Pons (tissue), 1 donor: ENCODE data around the gene CELA2B.
"Not testable (repeated sequence)": the region's sequence is repeated elsewhere in the genome, so short reads cannot be mapped to it uniquely, and the experiment has no call there.

Experiments used
- DNase-seq: peaks from one replicate; pipeline ENCODE4 v3.0.0-alpha.2; 2016; ENCODE audit warnings: low spot score

CELA2B gene

DNA sequence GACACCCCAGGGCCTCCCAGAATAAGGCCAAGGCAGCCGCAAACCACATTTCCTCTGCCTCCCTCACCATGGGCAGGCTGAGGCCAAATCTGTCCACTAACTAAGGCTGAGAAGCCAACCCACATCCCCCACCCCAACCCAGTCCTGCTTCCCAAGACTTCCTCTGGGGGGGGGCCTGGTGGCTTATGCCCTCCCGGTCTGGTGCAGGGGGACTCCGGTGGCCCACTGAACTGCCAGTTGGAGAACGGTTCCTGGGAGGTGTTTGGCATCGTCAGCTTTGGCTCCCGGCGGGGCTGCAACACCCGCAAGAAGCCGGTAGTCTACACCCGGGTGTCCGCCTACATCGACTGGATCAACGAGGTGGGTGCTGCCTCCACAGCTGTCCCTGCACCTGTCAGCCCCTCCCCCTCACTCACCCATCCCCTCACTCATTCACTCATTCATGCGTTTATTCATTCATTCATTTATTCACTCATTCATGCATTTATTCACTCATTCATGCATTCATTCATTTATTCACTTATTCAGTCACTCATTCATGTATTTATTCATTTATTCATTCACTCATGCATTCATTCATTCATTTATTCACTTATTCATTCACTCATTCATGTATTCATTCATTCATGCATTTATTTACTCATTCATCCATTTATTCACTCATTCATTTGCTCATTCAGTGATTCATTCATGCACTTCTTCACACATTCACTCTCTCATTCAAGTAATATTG is 30.3 kb upstream of the CELA2B start:
- DNase-seq, result no peak

DNA sequence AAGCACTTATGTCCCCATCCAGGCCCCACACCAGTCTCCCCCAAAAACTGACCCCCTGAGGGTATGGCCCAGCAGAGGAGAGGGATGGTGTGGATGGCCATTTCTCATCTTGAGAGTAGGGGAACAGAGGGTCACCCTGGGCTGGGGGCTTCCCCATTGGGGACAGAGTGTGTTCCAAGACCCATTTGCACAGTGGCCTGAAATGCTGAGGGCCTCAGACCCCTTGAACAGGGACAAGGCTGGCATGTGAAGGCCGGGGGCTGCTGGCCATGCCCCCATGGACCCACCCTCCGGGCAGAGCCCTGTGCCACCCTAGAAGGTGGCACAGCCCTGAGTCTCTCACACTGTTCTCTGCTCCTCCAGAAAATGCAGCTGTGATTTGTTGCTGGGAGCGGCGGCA is 29.7 kb upstream of the CELA2B start:
- DNase-seq, result no peak

DNA sequence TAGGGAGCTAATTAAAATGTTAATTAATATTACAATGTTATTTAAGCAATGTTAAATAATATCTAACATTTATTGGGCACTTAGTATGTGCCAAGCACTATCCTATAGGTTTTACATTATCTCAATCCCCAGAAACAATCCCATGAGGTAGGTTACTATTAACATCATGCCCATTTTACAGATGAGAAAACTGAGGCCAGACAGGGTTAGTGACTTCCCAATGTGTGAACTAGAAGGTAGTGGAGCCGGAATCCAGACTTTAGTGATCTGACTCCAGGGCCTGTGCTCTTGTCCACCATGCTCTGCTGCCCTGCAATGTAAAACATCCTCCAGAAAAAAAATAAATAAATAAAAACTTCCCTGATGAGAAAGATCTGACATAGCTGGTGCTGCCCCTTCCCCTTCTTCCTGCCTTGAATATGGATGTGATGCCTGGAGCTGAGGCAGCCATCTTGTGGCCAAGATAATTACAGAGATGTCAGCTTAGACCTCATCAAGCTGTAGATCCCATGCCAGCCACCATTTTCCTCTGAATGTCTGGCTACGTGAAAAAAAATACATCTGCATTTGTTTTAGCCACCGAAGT is 26.9 kb upstream of the CELA2B start:
- no peak for DNase-seq

DNA sequence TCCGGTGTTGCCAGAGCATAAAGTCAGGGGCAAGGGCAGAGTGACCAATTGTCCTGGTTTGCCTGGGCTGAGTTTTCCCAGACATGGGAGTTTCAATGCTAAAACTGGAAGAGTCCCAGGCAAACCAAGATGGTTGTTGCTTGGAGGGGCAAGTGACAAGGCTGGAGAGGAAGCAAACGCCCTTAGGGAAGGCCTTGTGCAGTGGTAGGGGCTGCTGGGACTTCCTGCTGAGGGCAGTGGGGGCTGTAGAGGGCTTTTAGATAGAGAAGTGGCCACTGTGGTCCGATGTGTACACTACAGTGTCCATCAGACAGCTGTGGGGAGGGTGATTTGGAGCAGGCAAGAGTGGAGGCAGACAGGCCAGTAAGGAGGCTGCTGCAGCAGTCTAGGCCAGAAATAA is 26.3 kb upstream of the CELA2B start:
- DNase-seq, result no peak

DNA sequence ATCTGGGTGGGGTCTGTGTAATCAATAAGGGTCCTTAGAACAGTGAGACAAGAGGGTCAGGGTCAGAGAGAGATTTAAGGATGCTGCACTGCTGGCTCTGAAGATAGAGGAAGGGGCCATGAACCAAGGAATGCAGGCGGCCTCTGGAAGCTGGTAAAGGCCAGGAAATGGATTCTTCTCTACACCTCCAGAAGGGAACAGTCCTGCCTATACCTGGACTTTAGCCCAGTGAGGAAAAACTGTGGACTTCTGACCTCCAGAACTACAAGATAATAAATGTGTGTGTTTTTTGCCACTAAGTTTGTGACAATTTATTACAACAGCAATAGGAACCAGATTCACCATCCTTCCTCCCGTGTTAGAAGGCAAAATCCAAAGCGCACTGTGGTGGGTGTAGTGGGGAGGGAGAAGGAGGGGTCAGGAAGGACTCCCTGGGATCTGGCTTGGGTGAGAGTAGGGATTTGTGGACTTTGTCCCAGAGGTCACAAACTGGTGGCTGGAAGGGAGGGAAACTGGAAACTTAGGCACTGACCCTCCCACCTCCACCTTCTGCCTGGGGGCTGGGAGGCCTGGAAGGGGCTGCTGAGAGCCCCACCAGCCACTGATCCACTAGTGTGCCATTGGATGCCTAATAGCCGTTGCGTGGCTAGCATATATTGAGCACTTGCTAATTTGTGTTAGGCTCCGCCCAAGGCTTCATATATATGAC is 24.7 kb upstream of the CELA2B start:
- DNase-seq, result no peak

DNA sequence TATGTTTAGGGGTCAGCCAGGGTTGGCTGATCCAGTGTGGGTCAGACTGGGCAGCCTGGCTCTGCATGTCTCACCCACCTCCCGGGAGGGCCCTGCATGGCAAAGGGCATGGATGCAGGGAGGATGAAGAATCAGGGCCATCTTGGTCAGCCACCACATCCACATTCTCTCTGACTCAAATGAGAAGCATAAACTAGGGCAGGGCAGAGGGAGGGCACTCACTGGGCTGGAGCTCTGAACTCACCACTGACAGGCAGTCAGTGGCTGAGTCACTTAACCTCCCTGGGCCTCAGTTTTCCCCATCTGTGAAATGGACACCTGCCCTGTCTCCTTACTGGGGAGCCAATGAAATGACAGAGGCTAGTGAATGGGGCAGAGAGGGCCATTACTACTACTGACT is 23.7 kb upstream of the CELA2B start:
- no peak for DNase-seq

DNA sequence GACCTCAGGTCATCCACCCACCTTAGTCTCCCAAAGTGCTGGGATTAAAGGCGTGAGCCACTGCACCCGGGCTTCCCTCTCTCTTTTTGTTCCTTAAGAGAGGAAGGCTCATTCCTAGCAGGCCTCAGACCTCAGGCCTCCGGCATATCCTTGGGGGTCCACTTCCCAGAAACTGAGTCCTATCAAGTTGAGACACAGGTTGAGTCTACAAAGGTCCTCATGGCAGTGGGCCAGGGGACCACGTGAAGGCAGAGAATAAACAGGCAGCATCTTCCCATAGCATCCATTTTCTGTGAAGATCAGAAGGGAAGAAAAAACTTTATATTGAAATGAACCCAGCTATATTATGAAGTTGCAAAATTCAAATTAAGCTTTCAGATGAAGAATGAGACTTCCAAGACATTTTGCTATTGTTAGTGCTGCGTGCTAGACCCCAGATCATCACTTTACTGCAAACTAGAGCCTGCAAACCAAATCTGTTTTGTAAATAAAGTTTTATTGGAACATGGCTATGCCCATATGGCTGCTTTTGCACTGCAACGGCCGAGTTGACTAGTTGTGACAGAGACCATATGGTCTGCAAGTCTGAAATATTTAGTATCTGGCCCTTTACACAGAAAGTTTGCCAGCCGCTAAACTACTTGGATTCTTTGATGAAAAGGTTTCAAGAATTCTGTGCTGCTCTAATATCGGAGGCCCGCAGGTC is 22.9 kb upstream of the CELA2B start:
- no peak for DNase-seq

DNA sequence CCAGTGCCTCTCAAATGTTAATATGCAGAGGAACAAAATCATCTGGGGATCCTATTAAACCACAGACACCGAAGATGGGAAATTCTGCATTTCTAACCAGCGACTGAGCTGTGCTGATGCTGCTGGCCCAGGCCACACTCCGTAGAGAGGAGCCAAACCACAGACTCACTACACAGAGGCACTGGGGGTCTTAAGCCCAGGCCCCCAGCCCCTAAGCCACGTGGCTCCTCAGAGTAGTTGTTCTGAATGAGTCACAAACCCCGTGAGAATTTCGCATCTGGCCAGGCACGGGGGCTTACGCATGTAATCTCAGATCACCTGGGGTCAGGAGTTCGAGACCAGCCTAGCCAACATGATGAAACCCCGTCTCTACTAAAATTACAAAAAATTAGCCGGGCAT is 22.2 kb upstream of the CELA2B start:
- no peak for DNase-seq

DNA sequence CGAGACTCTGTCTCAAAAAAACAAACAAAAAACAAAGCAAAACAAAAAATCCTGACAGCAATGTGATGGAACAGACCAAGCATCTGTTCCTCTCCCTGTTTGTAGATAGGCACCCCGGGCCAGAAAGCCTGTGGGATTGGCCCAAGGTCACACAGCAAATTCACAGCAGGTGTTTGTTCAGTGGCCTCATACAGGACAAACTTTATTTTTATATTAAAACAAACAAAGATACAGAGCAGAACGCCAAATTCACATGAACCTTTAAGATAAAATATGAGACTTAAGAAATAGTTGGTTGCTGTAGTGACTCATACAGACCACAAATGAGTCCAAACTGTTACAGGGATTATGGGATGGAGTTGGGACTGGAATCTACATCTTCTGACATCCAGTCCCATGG is 21.6 kb upstream of the CELA2B start:
- DNase-seq, result no peak

DNA sequence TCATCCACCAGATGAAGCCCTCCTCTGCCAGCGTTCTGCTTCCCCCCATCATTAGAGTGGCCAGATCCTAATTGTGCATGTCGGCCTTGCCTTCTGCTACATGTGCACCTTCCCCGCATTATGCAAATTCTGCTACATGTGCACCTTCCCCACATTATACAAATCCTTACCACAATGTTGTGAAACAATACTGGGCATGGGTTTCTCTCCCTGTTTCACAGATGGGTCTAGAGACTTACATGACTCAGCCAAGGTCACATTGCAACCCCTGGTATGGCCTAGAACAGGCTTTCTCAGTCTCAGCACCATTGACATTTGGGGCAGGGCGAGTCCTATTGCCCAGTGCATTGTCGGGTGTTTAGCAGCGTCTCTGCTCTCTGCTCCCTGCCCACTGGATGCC is 20.4 kb upstream of the CELA2B start:
- DNase-seq, result no peak

DNA sequence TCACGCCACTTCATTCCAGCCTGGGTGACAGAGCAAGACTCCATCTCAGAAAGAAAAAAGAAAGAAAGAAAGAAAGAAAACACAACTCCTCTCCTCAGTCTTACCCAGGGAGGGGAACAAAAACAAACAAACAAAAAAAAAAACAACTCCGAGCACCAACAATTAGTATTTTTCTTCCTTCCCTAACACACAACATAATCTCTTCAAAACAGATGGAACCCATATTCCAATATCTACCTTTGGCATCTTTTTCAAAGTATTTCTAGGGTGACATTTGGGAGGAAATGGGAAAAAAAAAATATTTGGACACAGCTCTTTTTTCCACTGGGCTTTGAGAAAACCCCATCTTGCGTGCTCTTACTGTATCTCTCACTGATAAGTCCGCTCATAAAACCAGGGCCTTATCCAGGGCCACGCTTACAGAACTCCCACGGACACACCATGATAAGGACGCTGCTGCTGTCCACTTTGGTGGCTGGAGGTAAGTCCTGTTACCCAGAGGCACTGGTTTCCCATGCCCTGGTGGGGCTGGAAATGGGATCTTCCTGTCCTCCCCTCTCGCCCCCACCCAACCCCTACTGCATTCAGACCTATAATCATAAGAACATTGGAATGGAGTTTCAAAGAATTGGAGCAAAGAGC is 19.5 kb upstream of the CELA2B start, which contains the start of gene CELA2A:
Gene CELA2A (plus strand): TSS at position 420 of the 642 bp plus-strand sequence. CDS start 22 bp downstream, at position 442.
- no peak for DNase-seq

DNA sequence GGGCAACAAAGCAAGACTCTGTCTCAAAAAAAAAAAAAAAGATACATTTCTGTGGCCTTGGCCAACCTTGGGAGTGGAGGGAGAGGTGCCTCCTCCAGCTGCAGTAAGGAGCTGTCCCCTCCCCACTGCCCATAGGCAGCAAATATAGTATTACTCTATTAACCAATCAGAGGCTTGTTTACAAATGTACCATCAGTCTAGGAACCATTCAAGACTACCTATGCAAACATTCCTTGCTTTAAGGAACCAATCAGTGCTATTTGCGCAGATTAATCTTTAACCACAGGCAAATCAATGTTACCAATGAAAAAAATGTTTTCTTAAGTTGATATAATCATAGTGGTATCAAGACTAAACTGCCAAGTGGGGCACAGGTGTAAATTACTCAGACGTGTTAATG is 18.3 kb upstream of the CELA2B start:
- no peak for DNase-seq

DNA sequence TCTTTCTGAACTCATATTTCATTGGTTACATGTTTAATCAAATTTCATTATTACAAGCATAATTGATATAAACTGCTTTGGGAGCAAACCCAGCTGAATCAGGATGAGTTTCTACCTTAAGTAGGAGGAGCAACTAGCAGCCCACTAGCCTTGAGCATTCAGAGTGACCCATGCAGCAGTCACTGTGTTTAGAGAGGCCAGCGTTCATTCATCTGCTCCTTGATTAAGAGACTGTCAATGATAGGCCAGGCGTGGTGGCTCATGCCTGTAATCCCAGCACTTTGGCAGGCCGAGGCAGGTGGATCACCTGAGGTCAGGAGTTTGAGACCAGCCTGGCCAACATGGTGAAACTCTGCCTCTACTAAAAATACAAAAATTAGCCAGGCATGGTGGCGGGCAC is 17.5 kb upstream of the CELA2B start:
- not testable (repeated sequence) for DNase-seq

DNA sequence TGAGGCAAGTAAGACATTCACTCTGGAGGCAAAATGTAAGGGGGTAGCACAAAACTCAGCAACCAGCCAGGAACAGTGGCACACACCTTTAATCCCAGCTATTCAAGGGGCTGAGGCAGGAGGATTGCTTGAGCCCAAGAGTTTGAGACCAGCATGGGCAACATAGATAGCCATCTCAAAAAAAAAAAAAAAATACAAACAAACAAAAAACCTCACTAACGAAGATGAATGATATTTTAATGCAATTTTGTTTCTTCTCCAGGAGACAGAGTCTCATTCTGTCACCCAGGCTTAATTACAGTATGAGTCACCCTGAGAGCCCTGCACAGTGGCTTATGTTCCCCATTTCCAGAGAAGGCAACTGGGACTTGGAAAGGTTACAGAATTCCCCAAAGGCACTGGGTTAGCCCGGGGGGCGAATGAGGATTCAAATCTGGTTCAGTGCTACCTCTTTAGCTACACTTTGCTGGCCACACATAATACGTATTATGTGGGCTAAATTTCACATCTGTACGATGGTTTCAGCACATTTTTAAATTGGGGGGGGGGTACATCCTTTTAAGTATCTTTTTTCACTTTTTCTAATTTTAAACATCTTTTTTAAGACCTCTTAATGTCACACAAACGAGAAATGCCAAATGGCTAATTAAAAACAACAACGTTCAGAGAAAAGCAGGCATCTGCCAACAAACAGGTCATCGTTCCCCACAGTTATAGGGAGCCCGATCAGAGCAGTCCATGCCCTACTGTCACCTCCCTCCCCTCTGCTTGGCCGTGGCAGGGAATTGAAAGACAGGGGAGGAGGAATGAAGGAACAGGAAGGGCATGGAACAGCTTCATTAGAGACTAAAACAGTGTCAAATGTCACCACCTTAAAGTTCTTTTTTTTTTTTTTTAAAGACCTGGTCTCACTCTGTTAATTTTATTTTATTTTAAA is 15.9 kb upstream of the CELA2B start:
- DNase-seq, result no peak

DNA sequence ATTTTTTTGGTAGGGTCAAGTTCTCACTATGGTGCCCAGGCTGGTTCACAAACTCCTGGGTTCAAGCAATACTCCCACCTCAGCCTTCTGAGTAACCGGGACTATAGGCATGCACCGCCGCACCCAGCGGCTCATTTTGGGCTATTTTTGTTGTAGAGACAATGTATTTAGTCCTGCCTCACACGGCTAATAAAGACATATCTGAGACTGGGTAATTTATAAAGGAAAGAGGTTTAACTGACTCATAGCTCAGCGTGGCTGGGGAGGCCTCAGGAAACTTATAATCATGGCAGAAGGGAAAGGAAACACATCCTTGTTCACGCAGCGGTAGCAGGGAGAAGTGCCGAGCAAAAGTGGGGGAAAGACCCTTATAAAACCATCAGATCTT is 15.2 kb upstream of the CELA2B start:
- no peak for DNase-seq

DNA sequence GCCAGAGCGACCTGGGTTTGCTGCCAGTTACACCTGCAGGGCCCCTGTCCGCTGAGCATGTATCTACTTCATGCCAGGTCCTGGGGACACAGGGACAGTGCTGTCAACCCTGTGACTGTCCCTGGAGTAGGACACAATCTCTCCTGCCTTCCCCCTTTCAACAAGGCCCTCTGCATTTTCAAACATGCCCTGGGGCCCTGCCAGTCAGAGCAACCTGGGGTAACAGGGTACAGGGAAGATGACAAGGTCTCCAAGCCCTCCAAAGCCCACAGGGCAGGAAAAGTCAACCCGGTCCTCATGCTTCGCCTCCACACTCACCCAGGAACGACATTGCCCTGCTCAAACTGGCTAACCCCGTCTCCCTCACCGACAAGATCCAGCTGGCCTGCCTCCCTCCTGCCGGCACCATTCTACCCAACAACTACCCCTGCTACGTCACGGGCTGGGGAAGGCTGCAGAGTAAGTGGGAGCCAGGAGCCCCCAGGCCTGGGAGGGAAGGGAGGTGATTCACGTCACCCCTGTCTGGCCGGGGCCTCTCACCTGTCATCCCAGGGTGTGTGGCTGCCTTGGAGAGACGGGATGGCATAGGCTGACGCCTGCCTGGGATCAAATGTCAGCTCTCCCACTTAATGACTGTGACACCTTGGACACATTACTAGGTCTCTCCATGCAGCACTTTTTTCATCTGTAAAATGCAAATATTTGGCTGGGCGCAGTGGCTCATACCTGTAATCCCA is 12.7 kb upstream of the CELA2B start:
- DNase-seq, result not testable (repeated sequence)

DNA sequence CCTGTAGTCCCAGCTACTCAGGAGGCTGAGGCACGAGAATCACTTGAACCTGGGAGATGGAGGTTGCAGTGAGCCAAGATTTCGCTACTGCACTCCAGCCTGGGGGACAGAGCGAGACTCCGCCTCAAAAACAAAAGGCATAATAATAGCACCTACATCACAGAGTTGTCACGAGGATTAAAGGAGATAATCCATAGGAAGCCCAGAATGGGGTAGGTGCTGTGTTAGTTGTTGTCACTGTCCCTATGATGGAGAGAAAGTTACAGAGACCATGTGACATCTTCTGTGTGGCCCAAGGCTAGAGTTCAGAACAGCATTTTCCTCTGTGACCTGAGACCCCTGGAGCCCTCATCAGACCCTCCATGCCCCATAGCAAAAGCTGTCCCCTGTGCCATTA is 12.0 kb upstream of the CELA2B start:
- DNase-seq, result not testable (repeated sequence)

DNA sequence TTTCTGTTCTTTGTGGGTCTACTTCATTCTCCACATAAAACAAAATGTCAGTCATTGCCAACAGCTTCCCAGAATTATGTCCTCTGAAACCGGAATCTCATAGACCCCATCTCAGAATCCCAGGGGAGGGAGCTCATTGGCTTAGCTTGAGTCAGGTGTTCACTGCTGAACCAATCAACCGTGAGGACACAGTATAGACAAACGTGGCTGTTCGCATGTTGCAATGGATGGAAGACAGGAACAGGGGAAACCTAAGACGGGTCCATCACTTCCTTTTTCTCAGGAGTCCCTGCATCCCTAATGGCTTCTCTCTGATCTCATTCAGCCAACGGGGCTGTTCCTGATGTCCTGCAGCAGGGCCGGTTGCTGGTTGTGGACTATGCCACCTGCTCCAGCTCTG is 10.2 kb upstream of the CELA2B start:
- no peak for DNase-seq

DNA sequence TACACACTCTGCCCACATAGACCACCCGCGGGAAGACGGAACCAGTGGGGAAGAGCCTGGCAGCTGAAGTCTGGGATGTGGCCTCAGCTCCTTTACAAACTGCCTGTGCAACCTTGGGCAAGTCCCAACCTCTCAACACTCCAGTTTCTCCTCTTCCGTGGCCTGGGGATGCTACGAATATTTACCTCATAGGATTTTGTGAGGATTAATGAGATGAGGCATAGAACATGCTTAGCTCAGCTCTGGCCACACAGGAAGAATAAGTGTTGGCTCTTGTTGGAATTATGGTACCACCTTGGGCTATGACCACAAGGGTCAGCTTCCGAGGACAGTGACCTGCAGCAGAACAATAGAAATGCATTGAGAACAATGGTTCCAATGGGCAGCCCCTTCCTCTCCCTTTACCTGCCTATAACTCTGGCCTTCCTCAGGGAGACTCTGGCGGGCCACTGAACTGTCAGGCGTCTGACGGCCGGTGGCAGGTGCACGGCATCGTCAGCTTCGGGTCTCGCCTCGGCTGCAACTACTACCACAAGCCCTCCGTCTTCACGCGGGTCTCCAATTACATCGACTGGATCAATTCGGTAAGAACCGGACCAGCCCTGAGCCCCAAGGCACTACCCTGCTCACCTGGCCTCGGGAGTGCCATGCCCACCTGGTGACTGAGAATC is 8.8 kb upstream of the CELA2B start:
- DNase-seq, result not testable (repeated sequence)

DNA sequence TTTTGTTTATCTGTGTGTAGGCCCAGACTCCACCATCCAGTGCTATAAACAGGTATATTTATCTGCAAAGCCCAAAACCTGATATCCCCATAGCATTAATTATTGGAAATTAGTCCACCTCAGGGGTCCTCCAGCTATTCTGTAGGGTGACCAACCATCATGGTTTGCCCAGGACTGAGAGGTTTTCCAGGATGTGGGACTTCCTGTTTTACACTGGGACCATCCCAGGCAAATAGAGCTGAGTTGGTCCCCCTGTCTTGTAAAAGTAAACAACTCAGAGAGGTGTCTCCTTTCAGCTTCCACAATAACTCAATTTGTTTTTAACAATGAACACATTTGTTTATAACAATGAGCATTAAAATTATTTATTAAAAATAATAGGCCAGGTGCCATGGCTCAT is 7.8 kb upstream of the CELA2B start:
- no peak for DNase-seq
